RPMI8226 (cell line): ENCODE measurements around the gene ATXN1.
"Not testable (repeated sequence)": the region's sequence is repeated elsewhere in the genome, so short reads cannot be mapped to it uniquely, and the experiment has no call there.

Experiments
- DNase-seq: peaks from one replicate; pipeline ENCODE4 v3.0.0-alpha.2; 2015

Gene ATXN1

GRCh38 chr6:16466800-16467553, 294.3 kb downstream of the ATXN1 start:
- no peak for DNase-seq

- no peak for DNase-seq
Measured at GRCh38 chr6:16464045-16464444, 297.2 kb downstream of the ATXN1 start.

DNA sequence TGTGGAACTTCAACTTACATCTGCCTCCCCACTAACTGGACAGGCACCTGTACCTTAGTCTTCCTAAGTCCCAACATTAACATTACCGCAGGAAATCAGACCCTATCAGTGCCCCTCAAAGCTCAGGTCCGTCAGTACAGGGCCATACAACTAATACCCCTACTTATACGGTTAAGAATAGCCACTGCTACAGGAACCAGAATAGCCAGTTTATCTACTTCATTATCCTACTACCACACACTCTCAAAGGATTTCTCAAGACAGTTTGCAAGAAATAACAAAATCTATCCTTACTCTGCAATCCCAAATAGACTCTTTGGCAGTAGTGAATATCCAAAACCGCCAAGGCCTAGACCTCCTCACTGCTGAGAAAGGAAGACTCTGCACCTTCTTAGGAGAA, 298.0 kb downstream of the ATXN1 start:
- DNase-seq = not testable (repeated sequence)

DNA sequence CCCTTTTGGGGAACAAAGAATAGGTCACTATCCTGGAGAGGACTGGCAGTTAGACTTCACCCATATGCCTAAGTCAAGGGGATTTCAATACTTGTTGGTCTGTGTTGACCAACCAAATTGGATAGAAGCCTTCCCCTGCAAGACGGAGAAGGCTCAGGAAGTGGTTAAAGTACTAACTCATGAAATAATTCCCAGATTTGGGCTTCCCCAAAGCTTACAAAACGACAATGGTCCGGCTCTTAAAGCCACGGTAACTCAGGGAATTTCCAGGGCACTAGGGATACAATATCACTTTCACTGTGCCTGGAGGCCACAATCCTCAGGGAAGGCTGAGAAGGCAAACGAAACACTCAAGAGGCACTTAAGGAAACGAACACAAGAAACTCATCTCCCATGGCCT, 299.8 kb downstream of the ATXN1 start:
- DNase-seq = no peak

GRCh38 chr6:16459472-16459871, 301.8 kb downstream of the ATXN1 start:
- DNase-seq = not testable (repeated sequence)

DNA sequence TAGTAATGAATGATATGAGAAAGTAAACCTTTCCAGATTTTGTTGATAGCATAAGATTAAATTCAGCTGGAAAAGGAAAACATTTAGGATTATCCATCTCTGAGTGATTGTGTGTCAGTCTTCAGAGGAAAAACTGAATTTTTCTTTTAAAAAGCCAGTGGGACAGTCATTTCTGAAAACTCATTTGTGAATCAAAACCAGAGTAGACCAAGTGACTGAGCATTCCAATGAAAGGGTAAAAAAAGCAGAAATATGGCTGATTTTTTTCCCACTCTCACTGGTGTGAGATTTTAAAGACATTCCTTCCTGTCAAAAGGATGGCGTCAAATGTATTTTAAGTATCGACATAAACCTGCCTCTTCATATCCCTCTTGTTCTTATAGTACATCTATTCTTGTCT, 308.9 kb downstream of the ATXN1 start:
- no peak for DNase-seq

DNA sequence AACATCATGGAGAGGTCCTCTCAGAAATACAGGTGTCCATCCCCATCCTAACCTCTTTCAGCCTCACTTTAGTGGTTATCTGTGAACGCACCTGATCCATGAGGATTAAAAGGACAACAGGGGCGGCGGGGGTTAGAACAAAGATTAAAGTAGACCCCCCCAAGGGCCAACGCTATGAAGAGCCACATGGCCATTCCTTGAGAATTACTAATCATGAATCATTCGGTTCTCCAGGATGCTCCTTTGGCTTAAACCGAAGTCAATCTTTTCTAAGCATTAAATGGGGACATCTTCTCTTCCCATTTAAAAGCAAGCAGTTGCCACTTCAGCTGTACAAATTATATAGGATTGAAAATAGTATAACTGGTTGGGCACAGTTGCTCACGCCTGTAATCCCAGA, 310.4 kb downstream of the ATXN1 start:
- DNase-seq = no peak

DNA sequence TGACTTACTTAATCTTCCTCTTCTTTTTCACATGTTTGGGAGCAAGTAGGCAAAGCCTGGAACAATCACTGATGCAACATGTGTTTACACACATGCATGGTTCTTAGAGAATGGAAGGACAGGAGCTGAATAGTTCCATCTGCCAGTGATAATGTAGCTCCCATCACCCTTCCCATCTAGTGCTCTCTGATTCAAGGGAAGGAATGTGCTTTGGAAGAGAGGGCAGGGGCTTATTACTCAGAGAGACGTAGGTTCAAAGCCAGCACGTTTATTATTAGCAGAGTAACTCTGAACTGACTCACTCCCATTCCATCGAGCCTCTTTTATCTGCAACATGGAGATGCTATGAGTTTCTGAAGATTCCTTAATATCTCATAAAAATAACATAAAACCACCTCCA, 311.0 kb downstream of the ATXN1 start:
- DNase-seq = no peak

GRCh38 chr6:16446273-16446672, 315.0 kb downstream of the ATXN1 start:
- no peak for DNase-seq

- DNase-seq = no peak
Measured at GRCh38 chr6:16442031-16442430, 319.2 kb downstream of the ATXN1 start.

DNA sequence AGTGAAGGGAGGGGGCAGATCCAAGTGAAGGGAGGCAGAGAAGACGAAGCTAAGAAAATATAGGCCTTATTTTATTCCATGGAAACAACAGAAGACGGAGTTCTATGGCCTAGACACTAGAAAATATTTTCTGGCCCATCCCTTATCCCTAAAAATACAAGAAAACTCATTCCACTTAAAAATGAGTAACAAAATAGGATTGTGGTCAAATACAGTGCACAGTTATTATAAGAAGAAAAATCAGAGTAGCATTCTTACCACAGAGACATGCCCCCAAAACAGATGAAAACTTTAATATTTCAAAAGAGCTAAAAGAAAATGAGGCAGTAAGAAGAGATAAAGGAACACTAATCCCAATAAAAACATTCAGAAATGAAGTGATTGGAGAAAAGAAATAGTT, 320.0 kb downstream of the ATXN1 start:
- no peak for DNase-seq

GRCh38 chr6:16440636-16441212, 320.5 kb downstream of the ATXN1 start:
- DNase-seq = no peak

DNA sequence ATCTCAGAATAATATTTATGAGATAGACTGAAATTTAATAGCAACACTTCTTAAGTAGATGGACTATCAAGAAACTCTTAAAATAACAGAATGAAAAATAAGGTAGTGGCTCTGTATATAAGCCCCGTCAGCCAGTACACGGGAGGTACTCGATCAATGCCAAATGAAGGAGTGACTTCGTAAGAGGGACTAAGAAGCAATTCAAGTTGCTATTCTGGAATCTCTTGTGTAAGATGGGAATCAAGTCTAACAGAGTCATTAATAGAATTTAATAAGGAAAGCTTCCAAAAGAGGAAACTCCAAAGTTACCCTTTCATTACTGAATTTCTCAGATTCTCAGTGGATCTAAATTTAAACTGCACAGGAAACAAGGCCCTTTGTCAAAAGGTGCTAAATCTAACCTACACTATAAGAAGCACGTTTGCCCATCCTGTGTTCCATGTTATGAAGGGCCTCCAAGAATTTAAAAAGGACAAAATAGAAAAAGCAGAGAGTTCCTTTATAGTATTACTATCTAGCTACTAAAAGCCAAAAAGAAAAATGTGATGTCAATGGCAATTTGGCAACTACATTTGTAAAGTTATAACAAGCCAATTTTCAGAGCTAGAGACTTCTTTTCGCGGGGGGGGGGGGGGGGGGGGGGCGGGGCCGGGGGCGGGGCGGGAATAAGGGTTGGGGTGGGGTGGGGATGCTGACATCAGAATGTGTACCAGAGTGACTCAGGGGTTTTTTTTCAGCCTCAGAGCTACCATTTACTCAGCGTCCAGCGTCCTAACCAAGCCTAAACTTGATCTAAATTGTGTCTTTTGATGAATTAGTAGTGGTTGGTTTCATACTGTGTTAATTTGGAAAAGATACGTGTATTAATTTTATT, 322.3 kb downstream of the ATXN1 start:
- no peak for DNase-seq

- DNase-seq = no peak
Measured at GRCh38 chr6:16437984-16438383, 323.3 kb downstream of the ATXN1 start.

- DNase-seq = no peak
Measured at GRCh38 chr6:16437095-16437494, 324.2 kb downstream of the ATXN1 start.

DNA sequence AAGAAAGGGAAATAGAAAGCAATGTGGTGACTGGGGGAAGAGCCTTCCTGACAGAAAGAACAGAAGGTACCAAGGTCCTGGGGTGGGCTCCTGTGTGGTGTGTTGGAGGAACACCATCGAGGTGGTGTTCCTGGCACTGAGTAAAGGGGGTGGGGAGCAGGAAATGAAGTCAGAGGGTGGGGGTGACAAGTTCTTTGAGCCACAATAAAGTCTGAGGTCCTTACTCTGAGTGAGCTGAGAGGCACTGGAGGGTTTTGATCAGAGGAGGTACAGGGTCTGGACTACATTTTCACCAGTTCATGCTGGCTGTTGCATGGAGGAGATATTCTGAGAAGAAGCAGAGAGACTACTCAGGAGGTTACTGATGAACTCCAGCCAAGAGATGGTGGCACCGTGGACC, 324.7 kb downstream of the ATXN1 start:
- DNase-seq = no peak

DNA sequence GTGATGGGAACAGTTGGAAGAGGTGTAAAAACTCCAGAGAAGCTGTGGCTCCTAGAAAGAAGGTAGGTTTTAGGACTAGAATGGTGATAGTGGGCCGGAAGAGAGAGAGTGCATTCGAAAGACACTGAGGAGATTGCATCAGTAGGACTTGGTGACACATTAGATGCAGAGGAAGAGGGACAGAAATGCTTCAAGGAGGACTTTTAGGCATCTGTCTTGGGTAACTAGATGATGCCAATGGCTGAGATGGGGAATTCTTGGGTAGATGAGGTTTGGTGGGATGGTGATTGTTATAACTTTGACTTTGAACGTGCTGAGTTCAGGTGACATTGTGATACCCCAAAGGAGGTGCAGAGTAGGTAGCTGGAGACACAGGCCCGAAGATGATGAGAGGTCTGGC, 326.4 kb downstream of the ATXN1 start:
- no peak for DNase-seq

DNA sequence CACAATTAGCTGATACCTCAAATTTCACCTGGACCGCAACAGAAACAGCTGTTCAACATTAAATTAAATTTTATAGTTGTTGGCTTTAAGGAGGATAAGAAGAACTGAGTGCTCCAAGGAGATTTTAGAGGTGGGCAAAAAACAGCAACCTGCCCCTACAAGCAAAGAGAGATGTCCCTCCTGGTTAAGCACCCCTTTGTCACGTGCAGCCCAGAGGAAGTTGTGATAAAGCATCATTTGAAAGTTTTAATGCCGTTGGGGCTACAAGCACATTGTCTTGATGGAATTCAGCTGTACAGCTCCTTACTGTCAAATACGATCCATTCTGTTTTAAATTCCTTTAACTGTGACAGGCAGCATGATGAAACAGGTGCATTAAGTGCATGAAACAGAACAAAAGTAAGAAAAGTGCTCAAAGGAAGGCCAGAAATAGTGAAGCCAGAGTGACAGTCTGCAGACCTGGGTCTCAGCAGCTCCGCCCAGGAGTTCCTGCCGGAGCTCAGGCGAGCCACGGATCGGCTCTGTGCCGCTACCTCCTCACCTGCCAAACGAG, 327.8 kb downstream of the ATXN1 start:
- no peak for DNase-seq

DNA sequence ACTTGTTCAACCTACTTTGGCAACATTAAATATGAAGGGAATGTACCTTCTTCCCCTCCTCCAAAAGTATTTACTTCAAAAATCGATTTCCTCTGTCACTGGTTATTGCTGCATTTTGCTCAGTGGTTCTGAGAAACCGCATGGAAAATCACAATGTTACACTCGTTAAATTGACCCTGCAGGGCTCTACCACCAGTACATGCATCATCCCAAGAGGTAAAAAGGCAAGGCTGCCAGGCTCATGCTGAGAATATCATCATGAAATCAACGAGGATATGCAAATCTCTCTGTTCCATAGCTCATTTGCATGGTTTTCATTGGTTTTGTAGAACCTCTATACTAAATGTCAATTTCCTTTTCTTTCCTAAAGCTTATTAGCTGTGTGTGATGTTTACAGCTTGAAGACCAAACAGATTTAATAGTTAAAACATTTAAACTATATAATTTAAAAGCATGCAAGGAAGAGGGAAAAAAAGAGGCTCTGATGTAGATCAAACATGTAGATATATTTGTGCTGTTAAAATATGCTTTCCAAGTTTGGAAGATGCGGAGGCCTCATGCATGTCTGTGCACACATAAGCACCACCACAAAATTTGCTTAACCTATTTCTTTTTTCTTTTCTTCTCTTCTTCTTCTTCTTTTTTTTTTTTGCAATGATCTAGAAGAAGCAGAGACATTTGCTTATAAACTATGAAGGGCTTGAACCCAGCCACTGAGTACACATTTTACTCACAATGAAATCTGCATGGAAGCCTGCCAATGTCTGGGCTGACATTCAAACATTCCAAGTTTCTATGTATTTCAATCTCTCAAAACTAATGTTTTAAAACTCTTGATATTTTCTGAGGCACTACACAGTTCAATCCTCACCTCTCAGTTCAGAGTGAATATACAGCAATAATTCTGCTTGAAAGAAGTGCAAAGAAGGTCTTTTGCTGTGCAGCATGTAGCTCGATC, 328.9 kb downstream of the ATXN1 start:
- DNase-seq = no peak

DNA sequence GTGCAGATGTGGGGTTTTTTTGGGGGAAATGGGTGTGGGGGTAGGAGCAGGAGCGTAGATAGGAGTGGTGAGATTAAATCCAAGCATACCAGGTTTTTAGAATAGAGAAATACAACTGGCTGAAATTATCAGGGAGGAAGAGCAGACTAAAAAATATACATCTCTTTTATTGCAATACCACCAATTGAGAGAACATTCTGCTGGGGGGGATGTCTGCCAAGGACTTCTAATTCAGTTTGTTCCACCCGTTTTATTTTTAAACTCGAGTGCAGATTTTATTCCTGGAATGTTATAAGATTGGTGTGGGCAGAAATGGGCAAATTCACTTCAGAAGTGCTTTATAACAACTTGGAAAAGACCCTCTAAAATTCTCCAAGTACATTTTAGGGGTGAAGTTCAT, 330.2 kb downstream of the ATXN1 start:
- no peak for DNase-seq

DNA sequence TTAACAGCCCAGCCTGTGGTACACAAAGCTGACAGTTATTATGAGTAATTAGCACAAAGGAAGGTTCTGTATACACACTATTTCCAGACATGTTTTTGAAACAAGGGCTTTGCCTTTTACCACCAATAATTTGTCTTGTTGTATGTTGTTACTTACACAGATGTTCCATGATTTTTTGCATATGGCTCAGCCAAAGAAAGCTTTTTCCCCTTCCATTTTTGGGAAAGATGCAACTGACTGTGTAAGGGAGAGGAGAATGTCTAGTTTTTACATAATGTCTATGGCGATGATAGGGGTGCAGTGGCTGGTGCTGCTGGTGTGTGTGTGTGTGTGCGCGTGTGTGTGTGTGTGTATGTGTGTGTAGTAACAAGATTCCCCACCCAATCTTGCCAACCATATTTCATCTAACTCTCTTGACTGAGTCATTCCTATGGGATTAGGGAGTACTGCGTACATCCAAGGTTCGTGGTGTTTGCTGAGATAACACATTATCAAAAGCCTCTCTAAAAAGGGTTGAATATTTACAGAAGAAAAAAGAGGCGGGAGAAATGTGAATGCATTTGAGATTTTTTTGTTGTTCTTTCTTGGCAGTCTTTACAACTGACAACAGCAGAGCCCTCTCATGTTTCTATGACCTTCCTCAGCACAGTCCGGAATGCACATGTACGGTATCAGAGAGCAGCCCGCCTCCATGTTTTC, 330.7 kb downstream of the ATXN1 start:
- DNase-seq = no peak

DNA sequence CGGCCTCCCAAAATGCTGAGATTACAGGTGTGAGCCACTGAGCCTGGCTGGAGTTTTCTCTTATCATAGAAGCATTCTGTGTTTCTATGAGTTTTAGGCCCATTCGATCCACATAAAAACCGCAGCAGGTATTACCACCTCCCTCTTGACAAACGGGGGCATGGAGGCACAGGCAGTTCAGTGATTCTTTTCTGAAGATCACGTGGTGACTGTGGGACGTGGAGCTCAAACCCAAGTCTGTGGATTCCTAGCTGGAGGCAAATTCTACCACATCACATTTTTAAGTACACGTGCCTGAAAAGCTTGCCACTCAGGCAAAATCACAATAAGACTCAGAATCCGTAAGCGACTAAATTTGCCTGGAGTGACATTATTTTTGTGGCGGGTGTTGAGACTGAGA, 331.6 kb downstream of the ATXN1 start:
- no peak for DNase-seq
